ENCODE data around the gene BSCL2. TPM values are rescaled to one million over a fixed set of nuclear protein-coding genes. Genes with fewer than 3 reads are reported as not detected.
A peak's percentile ranks its signal among the peaks of the same experiment; 100 is the strongest.

Gene BSCL2
- total RNA-seq, 1 donor from 2014 or later = 45.2 TPM

DNA sequence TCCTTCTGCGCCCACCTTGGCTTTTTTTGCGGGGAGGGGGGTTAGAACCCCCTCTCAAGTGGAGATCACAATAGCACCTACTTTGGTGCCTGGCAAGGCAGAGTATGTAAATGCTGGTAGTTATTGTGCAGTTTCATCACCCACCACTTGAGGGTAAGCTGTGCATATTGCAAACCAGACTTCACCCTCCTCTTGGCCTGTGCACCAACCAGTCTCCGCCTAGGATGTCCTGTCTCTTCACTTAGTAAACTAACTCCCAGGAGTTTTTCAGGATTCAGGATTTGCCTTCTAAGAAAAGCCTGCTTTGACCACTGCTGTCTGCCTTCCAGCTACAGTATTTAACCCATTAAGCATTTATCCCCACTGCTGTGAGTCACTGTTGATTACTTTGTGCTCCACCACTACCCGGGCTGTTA is 26.4 kb downstream of the BSCL2 start:
- H3K4me3 ChIP-seq (ENCODE audit: low read depth, low read length) = no peak overlapping the region
- H3K36me3 ChIP-seq (ENCODE audit: control insufficient read depth, insufficient read depth, low read length) = peaks cover 3% of the 10 kb centered on the region
- no peaks in the 10 kb centered on the region for H3K27me3 ChIP-seq (ENCODE audit: control insufficient read depth, insufficient read depth, low read length)
- no peak for DNase-seq (ENCODE audit: low read depth)
- TF ChIP-seq, protein P1, sequence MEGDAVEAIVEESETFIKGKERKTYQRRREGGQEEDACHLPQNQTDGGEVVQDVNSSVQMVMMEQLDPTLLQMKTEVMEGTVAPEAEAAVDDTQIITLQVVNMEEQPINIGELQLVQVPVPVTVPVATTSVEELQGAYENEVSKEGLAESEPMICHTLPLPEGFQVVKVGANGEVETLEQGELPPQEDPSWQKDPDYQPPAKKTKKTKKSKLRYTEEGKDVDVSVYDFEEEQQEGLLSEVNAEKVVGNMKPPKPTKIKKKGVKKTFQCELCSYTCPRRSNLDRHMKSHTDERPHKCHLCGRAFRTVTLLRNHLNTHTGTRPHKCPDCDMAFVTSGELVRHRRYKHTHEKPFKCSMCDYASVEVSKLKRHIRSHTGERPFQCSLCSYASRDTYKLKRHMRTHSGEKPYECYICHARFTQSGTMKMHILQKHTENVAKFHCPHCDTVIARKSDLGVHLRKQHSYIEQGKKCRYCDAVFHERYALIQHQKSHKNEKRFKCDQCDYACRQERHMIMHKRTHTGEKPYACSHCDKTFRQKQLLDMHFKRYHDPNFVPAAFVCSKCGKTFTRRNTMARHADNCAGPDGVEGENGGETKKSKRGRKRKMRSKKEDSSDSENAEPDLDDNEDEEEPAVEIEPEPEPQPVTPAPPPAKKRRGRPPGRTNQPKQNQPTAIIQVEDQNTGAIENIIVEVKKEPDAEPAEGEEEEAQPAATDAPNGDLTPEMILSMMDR (IDR thresholded peaks at IDR 0.05; ENCODE audit: insufficient read depth, low read length, poor library complexity, severe bottlenecking) = peak; percentile 56

- TF ChIP-seq, protein P1 (IDR thresholded peaks at IDR 0.05; ENCODE audit: insufficient read depth, low read length, poor library complexity, severe bottlenecking) = no peak
- peaks cover 3% of the 10 kb centered on the region for H3K36me3 ChIP-seq (ENCODE audit: control insufficient read depth, insufficient read depth, low read length)
- no peak for DNase-seq (ENCODE audit: low read depth)
- H3K4me3 ChIP-seq (ENCODE audit: low read depth, low read length) = peak within 1 kb of the TSS; percentile 100
- H3K27me3 ChIP-seq (ENCODE audit: control insufficient read depth, insufficient read depth, low read length) = no peaks in the 10 kb centered on the region
Observed at GRCh38 chr11:62678770-62679696, 28.2 kb downstream of the BSCL2 start, which contains the start of gene UBXN1. TSS of gene UBXN1 (minus strand) at chr11:62679073. CDS start at chr11:62678923, 150 bp downstream.

GRCh38 chr11:62678433-62678769 is 28.8 kb downstream of the BSCL2 start:
- TF ChIP-seq, protein P1 (IDR thresholded peaks at IDR 0.05; ENCODE audit: insufficient read depth, low read length, poor library complexity, severe bottlenecking) = no peak
- Histone ChIP-seq H3K4me3 (ENCODE audit: low read depth, low read length) (peak overlapping the region; percentile 100), H3K27me3 (ENCODE audit: control insufficient read depth, insufficient read depth, low read length) (no peaks in the 10 kb centered on the region), H3K36me3 (ENCODE audit: control insufficient read depth, insufficient read depth, low read length) (peaks cover 3% of the 10 kb centered on the region)
- DNase-seq (ENCODE audit: low read depth) = no peak

GRCh38 chr11:62677714-62678113 is 29.5 kb downstream of the BSCL2 start:
- H3K27me3 ChIP-seq (ENCODE audit: control insufficient read depth, insufficient read depth, low read length) = no peaks in the 10 kb centered on the region
- H3K36me3 ChIP-seq (ENCODE audit: control insufficient read depth, insufficient read depth, low read length) = peaks cover 3% of the 10 kb centered on the region
- peak overlapping the region; percentile 100 for H3K4me3 ChIP-seq (ENCODE audit: low read depth, low read length)
- TF ChIP-seq, protein P1 (IDR thresholded peaks at IDR 0.05; ENCODE audit: insufficient read depth, low read length, poor library complexity, severe bottlenecking) = no peak
- DNase-seq (ENCODE audit: low read depth) = no peak

GRCh38 chr11:62677156-62677555 is 30.1 kb downstream of the BSCL2 start:
- TF ChIP-seq, protein P1 (IDR thresholded peaks at IDR 0.05; ENCODE audit: insufficient read depth, low read length, poor library complexity, severe bottlenecking) = no peak
- Histone ChIP-seq H3K36me3 (ENCODE audit: control insufficient read depth, insufficient read depth, low read length) (peaks cover 3% of the 10 kb centered on the region), H3K4me3 (ENCODE audit: low read depth, low read length) (no peak overlapping the region)

More at GRCh38 chr11:62677156-62677555, 30.1 kb downstream of the BSCL2 start:
- no peaks in the 10 kb centered on the region for H3K27me3 ChIP-seq (ENCODE audit: control insufficient read depth, insufficient read depth, low read length)
- no peak for DNase-seq (ENCODE audit: low read depth)

Measured in kidney epithelial cell (primary cell).